HepG2 (cell line): ENCODE results near the gene CYSRT1. TPM values are rescaled to one million over a fixed set of nuclear protein-coding genes. Genes with fewer than 3 reads are reported as not detected.

ENCODE experiments used
- ATF6 ChIP-seq: sonication (generic); formaldehyde crosslinking; conservative IDR thresholded peaks from 2 replicates; pipeline ENCODE4 v1.4.0; 2020; ENCODE audit warnings: missing genetic modification reagents
- CBX2 ChIP-seq, 2 experiments: fragments of 200-600 bp in 1 of 2; sonication (generic); formaldehyde crosslinking in 1 of 2; IDR thresholded peaks; 2 replicates each; pipeline versions ENCODE4 v1.7.0 to v1.8.1; 2018 to 2022; ENCODE audit warnings: low read depth in 2 of 2, low read length in 1 of 2, mild to moderate bottlenecking in 1 of 2, missing genetic modification reagents in 1 of 2
- ELF4 ChIP-seq: sonication (generic); formaldehyde crosslinking; IDR thresholded peaks from 2 replicates; pipeline ENCODE4 v1.5.0; 2020; ENCODE audit warnings: missing genetic modification reagents, mild to moderate bottlenecking, moderate library complexity, borderline replicate concordance
- EP300 ChIP-seq, 3 experiments: sonication (generic) in 1 of 3; formaldehyde crosslinking in 1 of 3; IDR thresholded peaks; 2 replicates each; pipeline versions ENCODE4 v1.5.1 to v1.6.1; 2011 to 2020; ENCODE audit warnings: low read depth in 2 of 3, low read length in 2 of 3, borderline replicate concordance in 1 of 3, improper control_type of control experiment in 1 of 3, mild to moderate bottlenecking in 1 of 3, missing genetic modification reagents in 1 of 3, moderate library complexity in 1 of 3
- ESRRA ChIP-seq: sonication (generic); formaldehyde crosslinking; IDR thresholded peaks from 2 replicates; pipeline ENCODE4 v1.5.1; 2020; ENCODE audit warnings: mild to moderate bottlenecking, low read depth, missing genetic modification reagents
- HDAC6 ChIP-seq: fragments of 200-600 bp; sonication (generic); IDR thresholded peaks from 2 replicates; pipeline ENCODE4 v1.7.0; 2017; ENCODE audit warnings: mild to moderate bottlenecking, antibody characterized with exemption, low read length, low read depth
- HHEX ChIP-seq: IDR thresholded peaks from 2 replicates; pipeline ENCODE4 v1.6.1; 2016; ENCODE audit warnings: control low read depth
- JUNB ChIP-seq: sonication (generic); formaldehyde crosslinking; IDR thresholded peaks from 2 replicates; pipeline ENCODE4 v1.8.0; 2022; ENCODE audit warnings: missing genetic modification reagents, mild to moderate bottlenecking, borderline replicate concordance
- NR2F1 ChIP-seq, 2 experiments: fragments of 450-650 bp in 1 of 2; formaldehyde crosslinking in 1 of 2; IDR thresholded peaks; 2 replicates each; pipeline versions ENCODE4 v1.5.0 to v1.6.1; 2016 to 2020; ENCODE audit warnings: mild to moderate bottlenecking in 1 of 2, missing compliant biosample characterization in 1 of 2, missing genetic modification reagents in 1 of 2, moderate library complexity in 1 of 2
- SMAD3 ChIP-seq: sonication (generic); formaldehyde crosslinking; IDR thresholded peaks from 2 replicates; pipeline ENCODE4 v1.4.0; 2020; ENCODE audit warnings: missing genetic modification reagents
- SP5 ChIP-seq: IDR thresholded peaks from 2 replicates; pipeline ENCODE4 v1.6.1; 2016; ENCODE audit warnings: low read depth, borderline replicate concordance
- TCF12 ChIP-seq, 2 experiments: fragments of 450-650 bp in 1 of 2; sonication (generic) in 1 of 2; formaldehyde crosslinking in 1 of 2; IDR thresholded peaks; 2 replicates each; pipeline versions ENCODE4 v1.6.1 to v1.8.0; 2017 to 2022; ENCODE audit warnings: antibody characterized with exemption in 1 of 2, mild to moderate bottlenecking in 1 of 2, missing genetic modification reagents in 1 of 2, moderate library complexity in 1 of 2
- ZFP62 ChIP-seq: sonication (generic); formaldehyde crosslinking; IDR thresholded peaks from 2 replicates; pipeline ENCODE4 v1.4.0; 2020; ENCODE audit warnings: missing genetic modification reagents
- ZMAT3 ChIP-seq: sonication (generic); formaldehyde crosslinking; conservative IDR thresholded peaks from 2 replicates; pipeline ENCODE4 v1.7.0; 2021; ENCODE audit warnings: missing genetic modification reagents
- ZNF343 ChIP-seq: sonication (generic); formaldehyde crosslinking; IDR thresholded peaks from 2 replicates; pipeline ENCODE4 v1.4.0; 2020; ENCODE audit warnings: mild to moderate bottlenecking, missing genetic modification reagents
- ZNF556 ChIP-seq: sonication (generic); formaldehyde crosslinking; IDR thresholded peaks from 2 replicates; pipeline ENCODE4 v1.4.0; 2020; ENCODE audit warnings: mild to moderate bottlenecking, missing genetic modification reagents, borderline replicate concordance
- ZNF562 ChIP-seq: sonication (generic); formaldehyde crosslinking; IDR thresholded peaks from 2 replicates; pipeline ENCODE4 v1.8.0; 2022; ENCODE audit warnings: missing genetic modification reagents, borderline replicate concordance
- ZNF788 ChIP-seq: sonication (generic); formaldehyde crosslinking; IDR thresholded peaks from 2 replicates; pipeline ENCODE4 v1.5.0; 2020; ENCODE audit warnings: mild to moderate bottlenecking, missing genetic modification reagents, borderline replicate concordance
- ZNF883 ChIP-seq: sonication (generic); formaldehyde crosslinking; IDR thresholded peaks from 2 replicates; pipeline ENCODE4 v1.5.1; 2020; ENCODE audit warnings: mild to moderate bottlenecking, missing genetic modification reagents; ENCODE audit errors: not compliant biosample characterization
- polyA plus RNA-seq, 8 experiments: library from polyadenylated mRNA; depleted of rRNA in 3 of 8; stranded (reverse) in 7 of 8; unstranded in 1 of 8; fragments of >200 nt; fragmentation: Illumina TruSeq in 4 of 8; extraction: Trizol in 4 of 8; gene quantifications; 2 replicates each; pipeline versions ENCODE4 v1.2.1 to v1.2.3, GENCODE V29; 2011 to 2016; ENCODE audit warnings: low read depth in 4 of 8, missing spikeins in 1 of 8, mixed read lengths in 1 of 8; ENCODE audit not compliant: insufficient read depth in 1 of 8
- total RNA-seq, 5 experiments: library from RNA; depleted of rRNA; stranded (reverse); fragments of >200 nt; fragmentation: Illumina TruSeq; extraction: Trizol; gene quantifications; 2 replicates each; pipeline ENCODE4 v1.2.3, GENCODE V29; 2016; ENCODE audit warnings: low read depth in 1 of 5
- TF ChIP-seq, protein P1 (sequence below), 2 experiments: sonication (generic) in 1 of 2; formaldehyde crosslinking in 1 of 2; IDR thresholded peaks; 2 replicates each; pipeline versions ENCODE4 v1.5.1 to v1.6.1; 2011 to 2020; ENCODE audit warnings: borderline replicate concordance in 1 of 2, low read depth in 1 of 2, low read length in 1 of 2, mild to moderate bottlenecking in 1 of 2, missing genetic modification reagents in 1 of 2, moderate library complexity in 1 of 2

The CYSRT1 gene
- total and polyA plus RNA-seq, 2 of the 13 experiments (the other 11 are each of a cell fraction or from before 2014, with no cell fraction given), result 1.5 to 2.1 TPM

DNA sequence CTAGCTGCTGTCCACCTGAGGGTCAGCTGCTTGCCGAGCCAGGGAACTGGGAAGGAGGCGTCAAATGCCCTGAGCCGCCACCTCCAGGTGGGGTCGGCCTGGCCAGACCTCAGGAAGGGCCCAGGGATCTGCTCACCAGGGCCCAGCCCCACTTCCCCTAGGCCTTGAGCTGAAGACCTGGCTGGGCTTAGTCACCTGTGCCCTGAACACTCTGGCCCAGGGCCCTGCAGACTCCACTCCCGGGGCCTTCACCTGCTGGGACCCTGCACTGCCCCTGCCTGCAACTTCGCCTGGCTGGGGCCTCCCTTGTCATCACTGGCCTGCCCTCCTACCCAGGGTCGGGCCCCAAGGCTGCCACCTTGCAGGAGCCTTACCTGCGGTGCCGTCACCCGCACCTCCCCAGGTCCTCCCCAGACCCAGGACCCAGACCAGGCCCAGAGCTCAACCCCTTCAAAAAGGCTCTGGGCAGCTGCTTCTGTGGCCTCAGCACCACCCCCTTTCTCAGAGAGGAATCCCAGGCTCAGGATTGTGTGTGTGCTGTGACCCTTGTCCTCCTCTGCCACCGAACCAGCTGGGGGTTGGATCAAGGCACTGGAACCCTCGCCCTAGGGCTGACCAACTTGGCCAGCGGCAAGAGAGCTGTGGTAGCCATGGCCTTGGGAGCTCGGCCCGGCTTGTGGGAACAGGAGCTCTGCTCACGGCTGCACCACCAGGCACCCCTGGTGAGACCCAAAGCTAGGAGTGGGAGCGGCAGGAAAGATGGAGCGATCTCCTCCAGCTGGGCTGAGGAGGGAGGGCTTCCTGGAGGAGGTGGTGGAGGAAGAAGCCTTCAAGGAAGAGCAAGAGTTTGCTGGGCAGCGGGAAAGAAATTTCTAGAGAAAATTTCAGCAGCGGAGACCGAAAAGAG lies 29.0 kb downstream of the CYSRT1 start (continued):
- TF ChIP-seq EP300 (IDR thresholded peaks at IDR 0.05; ENCODE audit: low read depth in 2 of 2, low read length in 2 of 2) (no peak), EP300 (CRISPR knock-in tag; IDR thresholded peaks at IDR 0.05; ENCODE audit: borderline replicate concordance) (no peak), ZNF788 (CRISPR knock-in tag) (no peak), ATF6 (CRISPR knock-in tag) (no peak), ELF4 (no peak), ZMAT3 (CRISPR knock-in tag) (no peak; the same call in 1 of the 2 replicates), JUNB (CRISPR knock-in tag) (no peak), ZNF556 (CRISPR knock-in tag) (no peak), ZNF883 (CRISPR knock-in tag) (no peak), TCF12 (IDR thresholded peaks at IDR 0.05) (no peak), TCF12 (CRISPR knock-in tag; IDR thresholded peaks at IDR 0.05) (0 out of 2 replicates have a peak, but pooled peaks have one; percentile 46), ZNF562 (CRISPR knock-in tag) (no peak), SMAD3 (no peak), SP5 (CRISPR knock-in tag) (no peak), HDAC6 (no peak), HHEX (CRISPR knock-in tag) (no peak), CBX2 (IDR thresholded peaks at IDR 0.05; ENCODE audit: low read depth, low read length) (no peak), CBX2 (CRISPR knock-in tag; IDR thresholded peaks at IDR 0.05; ENCODE audit: low read depth) (no peak), ZNF343 (CRISPR knock-in tag) (no peak; the same call in 1 of the 2 replicates), ZFP62 (no peak), ESRRA (CRISPR knock-in tag) (no peak; the same call in none of the 2 replicates), NR2F1 (CRISPR knock-in tag; IDR thresholded peaks at IDR 0.05) (no peak)
- TF ChIP-seq, protein P1, sequence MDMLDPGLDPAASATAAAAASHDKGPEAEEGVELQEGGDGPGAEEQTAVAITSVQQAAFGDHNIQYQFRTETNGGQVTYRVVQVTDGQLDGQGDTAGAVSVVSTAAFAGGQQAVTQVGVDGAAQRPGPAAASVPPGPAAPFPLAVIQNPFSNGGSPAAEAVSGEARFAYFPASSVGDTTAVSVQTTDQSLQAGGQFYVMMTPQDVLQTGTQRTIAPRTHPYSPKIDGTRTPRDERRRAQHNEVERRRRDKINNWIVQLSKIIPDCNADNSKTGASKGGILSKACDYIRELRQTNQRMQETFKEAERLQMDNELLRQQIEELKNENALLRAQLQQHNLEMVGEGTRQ (IDR thresholded peaks at IDR 0.05; ENCODE audit: low read depth, low read length), result no peak
- TF ChIP-seq, protein P1 (CRISPR knock-in tag; IDR thresholded peaks at IDR 0.05; ENCODE audit: borderline replicate concordance), result no peak
